H9 (cell line): ENCODE data around the gene GIPC2. TPM values are rescaled to one million over a fixed set of nuclear protein-coding genes. Genes with fewer than 3 reads are reported as not detected.

Source experiments
- DNase-seq: peaks from one replicate; pipeline ENCODE4 v3.0.0-alpha.2; 2017
- H2AFZ ChIP-seq: one replicate; pipeline ENCODE4 v1.6.1; 2013; ENCODE audit warnings: mild to moderate bottlenecking, low read length, control low read depth, moderate library complexity
- H2AK5ac ChIP-seq: 2 replicates; pipeline ENCODE4 v1.6.1; 2013; ENCODE audit warnings: low read length, control low read depth, mixed read lengths; ENCODE audit not compliant: insufficient read length
- H2BK120ac ChIP-seq: one replicate; pipeline ENCODE4 v1.6.1; 2013; ENCODE audit warnings: low read depth, mild to moderate bottlenecking, low read length, control low read depth, inconsistent platforms; ENCODE audit not compliant: poor library complexity, severe bottlenecking
- H2BK12ac ChIP-seq: 2 replicates; pipeline ENCODE4 v1.6.1; 2013; ENCODE audit warnings: low read length, control low read depth, mixed read lengths, low read depth; ENCODE audit not compliant: insufficient read length
- H2BK15ac ChIP-seq: 2 replicates; pipeline ENCODE4 v1.6.1; 2013; ENCODE audit warnings: low read depth, low read length, control low read depth
- H2BK20ac ChIP-seq: one replicate; pipeline ENCODE4 v1.6.1; 2013; ENCODE audit warnings: low read depth, mild to moderate bottlenecking, low read length, control low read depth, inconsistent platforms; ENCODE audit not compliant: poor library complexity, severe bottlenecking
- H2BK5ac ChIP-seq: 2 replicates; pipeline ENCODE4 v1.6.1; 2013; ENCODE audit warnings: low read length, control low read depth, mixed read lengths; ENCODE audit not compliant: insufficient read length
- H3K14ac ChIP-seq: 2 replicates; pipeline ENCODE4 v1.6.1; 2013; ENCODE audit warnings: low read length, control low read depth; ENCODE audit not compliant: insufficient read depth
- H3K18ac ChIP-seq: 2 replicates; pipeline ENCODE4 v1.6.1; 2013; ENCODE audit warnings: low read depth, mild to moderate bottlenecking, mixed read lengths, low read length, control low read depth; ENCODE audit not compliant: insufficient read length
- H3K23ac ChIP-seq: 2 replicates; pipeline ENCODE4 v1.6.1; 2013; ENCODE audit warnings: low read length, control low read depth, mixed read lengths, low read depth; ENCODE audit not compliant: insufficient read length
- H3K23me2 ChIP-seq: 2 replicates; pipeline ENCODE4 v1.6.1; 2013; ENCODE audit warnings: low read depth, mild to moderate bottlenecking, mixed read lengths, low read length, control low read depth; ENCODE audit not compliant: insufficient read length, poor library complexity, severe bottlenecking
- H3K27ac ChIP-seq: 2 replicates; pipeline ENCODE4 v1.5.1; 2013; ENCODE audit warnings: low read length, control low read depth, mixed read lengths, low read depth; ENCODE audit not compliant: insufficient read length
- H3K27me3 ChIP-seq: 2 replicates; pipeline ENCODE4 v1.6.1; 2013; ENCODE audit warnings: low read length, control low read depth, inconsistent platforms; ENCODE audit not compliant: insufficient read depth
- H3K4ac ChIP-seq: 2 replicates; pipeline ENCODE4 v1.6.1; 2013; ENCODE audit warnings: low read depth, mild to moderate bottlenecking, control low read depth, inconsistent platforms, low read length, moderate library complexity
- H3K4me1 ChIP-seq: 2 replicates; pipeline ENCODE4 v1.6.1; 2013; ENCODE audit warnings: low read length, control low read depth, inconsistent platforms; ENCODE audit not compliant: insufficient read depth
- H3K4me2 ChIP-seq: 2 replicates; pipeline ENCODE4 v1.6.1; 2013; ENCODE audit warnings: low read length, control low read depth, mixed read lengths; ENCODE audit not compliant: insufficient read length, insufficient read depth
- H3K56ac ChIP-seq: 2 replicates; pipeline ENCODE4 v1.6.1; 2013; ENCODE audit warnings: low read depth, mild to moderate bottlenecking, mixed read lengths, low read length, control low read depth; ENCODE audit not compliant: insufficient read length
- H3K79me1 ChIP-seq: 2 replicates; pipeline ENCODE4 v1.6.1; 2013; ENCODE audit warnings: low read depth, mild to moderate bottlenecking, moderate library complexity, low read length, control low read depth, inconsistent platforms; ENCODE audit not compliant: insufficient read depth, poor library complexity, severe bottlenecking
- H3K79me2 ChIP-seq: 2 replicates; pipeline ENCODE4 v1.6.1; 2013; ENCODE audit warnings: low read length, control low read depth, inconsistent platforms; ENCODE audit not compliant: insufficient read depth
- H3K9ac ChIP-seq: 2 replicates; pipeline ENCODE4 v1.6.1; 2013; ENCODE audit warnings: low read length, control low read depth, mixed read lengths; ENCODE audit not compliant: insufficient read length; ENCODE audit errors: extremely low read depth
- H3K9me3 ChIP-seq: one replicate; pipeline ENCODE4 v1.6.1; 2013; ENCODE audit warnings: low read depth, low read length, inconsistent platforms; ENCODE audit not compliant: control insufficient read depth
- H3T11ph ChIP-seq: one replicate; pipeline ENCODE4 v1.6.1; 2013; ENCODE audit warnings: mild to moderate bottlenecking, low read length, control low read depth, inconsistent platforms
- H4K20me1 ChIP-seq: one replicate; pipeline ENCODE4 v1.6.1; 2013; ENCODE audit not compliant: control insufficient read depth, insufficient read length, insufficient read depth
- H4K5ac ChIP-seq: 2 replicates; pipeline ENCODE4 v1.6.1; 2013; ENCODE audit warnings: low read depth, mild to moderate bottlenecking, mixed read lengths, low read length, control low read depth; ENCODE audit not compliant: insufficient read length
- H4K8ac ChIP-seq: replicated peaks from 2 replicates; pipeline ENCODE4 v1.6.1; 2013; ENCODE audit warnings: low read length, control low read depth, mixed read lengths, low read depth; ENCODE audit not compliant: insufficient read length
- H4K91ac ChIP-seq: 2 replicates; pipeline ENCODE4 v1.6.1; 2013; ENCODE audit warnings: low read depth, mild to moderate bottlenecking, moderate library complexity, mixed read lengths, low read length, control low read depth; ENCODE audit not compliant: insufficient read length
- H3K27ac Mint-ChIP-seq, 3 experiments: 2 replicates in 2 of 3; 3 replicates in 1 of 3; pipeline ENCODE4 v1.8.0; 2020 to 2021; ENCODE audit warnings: mixed read lengths in 3 of 3, mild to moderate bottlenecking in 1 of 3, moderate library complexity in 1 of 3
- H3K27me3 Mint-ChIP-seq: 2 replicates; pipeline ENCODE4 v1.8.0; 2021; ENCODE audit warnings: low read depth, mild to moderate bottlenecking, moderate library complexity, mixed read lengths
- H3K36me3 Mint-ChIP-seq, 3 experiments: 2 replicates in 2 of 3; 3 replicates in 1 of 3; pipeline ENCODE4 v1.8.0; 2020 to 2021; ENCODE audit warnings: low read depth in 3 of 3, mixed read lengths in 3 of 3; ENCODE audit not compliant: insufficient read depth in 1 of 3
- H3K4me1 Mint-ChIP-seq, 2 experiments: 2 replicates each; pipeline ENCODE4 v1.8.0; 2020; ENCODE audit warnings: mixed read lengths in 2 of 2
- H3K4me3 Mint-ChIP-seq, 2 experiments: 2 replicates in 1 of 2; 3 replicates in 1 of 2; pipeline ENCODE4 v1.8.0; 2020 to 2021; ENCODE audit warnings: mild to moderate bottlenecking in 2 of 2, mixed read lengths in 2 of 2, moderate library complexity in 1 of 2
- H3K9me3 Mint-ChIP-seq, 2 experiments: 2 replicates in 1 of 2; 3 replicates in 1 of 2; pipeline ENCODE4 v1.8.0; 2020; ENCODE audit warnings: mild to moderate bottlenecking in 2 of 2, mixed read lengths in 2 of 2, moderate library complexity in 1 of 2
- CTCF ChIP-seq: fragments of 200-600 bp; sonication (generic); conservative IDR thresholded peaks from 3 replicates; pipeline ENCODE4 v1.8.0; 2021; ENCODE audit warnings: antibody characterized with exemption, mild to moderate bottlenecking
- WGBS: extraction: QIAGEN DNeasy Blood & Tissue Kit; methylation state at CpG from one replicate; pipeline ENCODE4 v1.1.7; 2013; ENCODE audit warnings: missing lambda C conversion rate, low lambda C conversion rate, mixed read lengths; ENCODE audit not compliant: insufficient read length; ENCODE audit errors: extremely low coverage; 5-methylcytosine and 5-hydroxymethylcytosine counted together
- total RNA-seq: library from RNA; stranded (reverse); gene quantifications from 2 replicates; pipeline ENCODE4 v1.2.1, GENCODE V29; 2021

Gene GIPC2
- total RNA-seq, 1 experiment from 2014 or later: 0.85 TPM

GRCh38 chr1:78143152-78143551 lies 97.4 kb downstream of the GIPC2 start:
- Histone ChIP-seq H3K56ac (no peak overlapping the region), H3K9me3 (no peaks in the 10 kb centered on the region), H3K18ac (no peak overlapping the region), H2AFZ (no peak overlapping the region), H4K20me1 (no peaks in the 10 kb centered on the region), H3K27me3 (no peaks in the 10 kb centered on the region), H4K8ac (no peak overlapping the region), H2BK5ac (no peak overlapping the region), H2BK15ac (no peak overlapping the region), H3K79me1 (no peaks in the 10 kb centered on the region), H3K4me1 (no peaks in the 10 kb centered on the region), H3K14ac (no peak overlapping the region; the same call in 1 of the 2 replicates), H3K23ac (no peak overlapping the region), H3K4ac (no peak overlapping the region), H2BK120ac (no peak overlapping the region), H3T11ph (no peak overlapping the region), H2AK5ac (no peak overlapping the region), H3K9ac (no peak overlapping the region), H3K4me2 (no peak overlapping the region), H2BK12ac (no peak overlapping the region), H3K27ac (no peak overlapping the region), H4K91ac (no peak overlapping the region), H2BK20ac (peak overlapping the region; percentile 45), H3K23me2 (no peaks in the 10 kb centered on the region), H4K5ac (no peak overlapping the region), H3K79me2 (no peaks in the 10 kb centered on the region)
- no peaks in the 10 kb centered on the region for H3K9me3 Mint-ChIP-seq
- no peaks in the 10 kb centered on the region for H3K4me1 Mint-ChIP-seq
- no peak for TF ChIP-seq CTCF
- H3K36me3 Mint-ChIP-seq: no peaks in the 10 kb centered on the region
- H3K27ac Mint-ChIP-seq: no peak overlapping the region
- no peak overlapping the region for H3K4me3 Mint-ChIP-seq
- peaks cover 11% of the 10 kb centered on the region for H3K27me3 Mint-ChIP-seq
- no CpG with 5 or more reads among the region's 4 CpGs for WGBS
- no peak for DNase-seq
